A549 (cell line): ENCODE results near the gene FAM118A. TPM values are rescaled to one million over a fixed set of nuclear protein-coding genes. Genes with fewer than 3 reads are reported as not detected.

ENCODE experiments used
- ATAC-seq, 2 experiments: fragments of 200-7000 bp in 1 of 2; fragments of >200 bp in 1 of 2; cut with Nextera tagmentation in 1 of 2; cut with Tn5 transposase in 1 of 2; 3 replicates each; pipeline versions ENCODE4 v1.8.0 to v1.9.1; 2018 to 2020; ENCODE audit warnings: mild to moderate bottlenecking in 1 of 2, moderate library complexity in 1 of 2
- CTCF ChIA-PET: fragments of 300-600 bp; sonication (Branson Sonifier 250); formaldehyde crosslinking; extraction: SDS; loops from one replicate; lab custom pipeline; 2021; ENCODE audit warnings: antibody characterized with exemption, inconsistent platforms; lab: Yijun Ruan, JAX
- POLR2A ChIA-PET: fragments of 350-600 bp; formaldehyde crosslinking; extraction: SDS; loops from one replicate; lab custom pipeline; 2021; ENCODE audit warnings: antibody characterized with exemption, inconsistent platforms; lab: Yijun Ruan, JAX
- DNase-seq, 2 experiments: peaks; one replicate each; pipeline versions ENCODE4 v3.0.0 to v3.0.0-alpha.2; 2011 to 2016; ENCODE audit warnings: low read depth in 1 of 2, low spot score in 1 of 2
- FAIRE-seq: peaks from 2 replicates; lab custom pipeline; 2011; peaks lifted over from hg19 to GRCh38; lab: Jason Lieb, UNC
- H3K27ac ChIP-seq, 2 experiments: fragments of >200 bp; sonication (Bioruptor Twin); formaldehyde crosslinking; 3 replicates each; pipeline ENCODE4 v1.5.1; 2016 to 2017
- H3K4me1 ChIP-seq: fragments of >200 bp; sonication (Bioruptor Twin); formaldehyde crosslinking; 3 replicates; pipeline ENCODE4 v1.6.1; 2016
- H3K4me2 ChIP-seq: fragments of >200 bp; sonication (Bioruptor Twin); formaldehyde crosslinking; 3 replicates; pipeline ENCODE4 v1.6.1; 2016
- H3K4me3 ChIP-seq: fragments of >200 bp; sonication (Bioruptor Twin); formaldehyde crosslinking; 3 replicates; pipeline ENCODE4 v1.5.1; 2016
- H3K9me3 ChIP-seq: fragments of >200 bp; sonication (Bioruptor Twin); formaldehyde crosslinking; 3 replicates; pipeline ENCODE4 v1.6.1; 2016
- CBX2 ChIP-seq: fragments of 200-600 bp; sonication (generic); IDR thresholded peaks from 2 replicates; pipeline ENCODE4 v1.6.1; 2016; ENCODE audit warnings: low read depth, mild to moderate bottlenecking, borderline replicate concordance
- CEBPB ChIP-seq, 2 experiments: fragments of >200 bp in 1 of 2; sonication (Bioruptor Twin) in 1 of 2; formaldehyde crosslinking in 1 of 2; IDR thresholded peaks; 2 replicates each; pipeline ENCODE4 v1.6.1; 2012 to 2016
- CHD4 ChIP-seq: fragments of 200-600 bp; sonication (generic); IDR thresholded peaks from 2 replicates; pipeline ENCODE4 v1.6.1; 2016; ENCODE audit warnings: antibody characterized with exemption, mild to moderate bottlenecking, borderline replicate concordance
- E2F6 ChIP-seq: IDR thresholded peaks from 2 replicates; pipeline ENCODE4 v1.6.1; 2012; ENCODE audit warnings: low read depth, borderline replicate concordance
- EHF ChIP-seq: fragments of 250-450 bp; sonication (Bioruptor Pico); IDR thresholded peaks from 2 replicates; pipeline ENCODE4 v1.5.0; 2020; ENCODE audit warnings: mild to moderate bottlenecking
- EHMT2 ChIP-seq: fragments of 200-600 bp; sonication (generic); IDR thresholded peaks from 2 replicates; pipeline ENCODE4 v1.6.1; 2016; ENCODE audit warnings: antibody characterized with exemption, low read depth, mild to moderate bottlenecking, moderate library complexity
- ELK1 ChIP-seq: fragments of 150-350 bp; IDR thresholded peaks from 2 replicates; pipeline ENCODE4 v1.6.1; 2014; ENCODE audit warnings: low read depth, mild to moderate bottlenecking, low read length
- ESRRA ChIP-seq: fragments of 150-350 bp; IDR thresholded peaks from 2 replicates; pipeline ENCODE4 v1.6.1; 2014; ENCODE audit warnings: mild to moderate bottlenecking, low read length, borderline replicate concordance
- HES2 ChIP-seq: fragments of >200 bp; sonication (Bioruptor Twin); formaldehyde crosslinking; IDR thresholded peaks from 2 replicates; pipeline ENCODE4 v1.6.1; 2016
- HEYL ChIP-seq: fragments of 250-450 bp; sonication (Bioruptor Pico); IDR thresholded peaks from 2 replicates; pipeline ENCODE4 v1.8.0; 2021; ENCODE audit warnings: mild to moderate bottlenecking, moderate library complexity
- JUNB ChIP-seq: fragments of >200 bp; sonication (Bioruptor Twin); formaldehyde crosslinking; IDR thresholded peaks from 2 replicates; pipeline ENCODE4 v1.6.1; 2016
- KDM5A ChIP-seq: fragments of 200-600 bp; sonication (generic); IDR thresholded peaks from 2 replicates; pipeline ENCODE4 v1.6.1; 2016; ENCODE audit warnings: antibody characterized with exemption, mild to moderate bottlenecking
- MAFK ChIP-seq: fragments of 450-650 bp; IDR thresholded peaks from 2 replicates; pipeline ENCODE4 v1.6.1; 2014; ENCODE audit not compliant: partially characterized antibody
- MAZ ChIP-seq: fragments of 150-350 bp; IDR thresholded peaks from 2 replicates; pipeline ENCODE4 v1.6.1; 2014; ENCODE audit warnings: antibody characterized with exemption, low read depth, low read length, borderline replicate concordance
- MYC ChIP-seq: IDR thresholded peaks from 2 replicates; pipeline ENCODE4 v1.6.1; 2012; ENCODE audit warnings: mild to moderate bottlenecking, inconsistent platforms, low read length, improper control_type of control experiment, borderline replicate concordance
- RARB ChIP-seq: fragments of 250-450 bp; sonication (Bioruptor Pico); IDR thresholded peaks from 2 replicates; pipeline ENCODE4 v1.8.0; 2021; ENCODE audit warnings: mild to moderate bottlenecking, moderate library complexity
- RCOR1 ChIP-seq: fragments of 150-350 bp; IDR thresholded peaks from 2 replicates; pipeline ENCODE4 v1.6.1; 2014; ENCODE audit warnings: antibody characterized with exemption, low read length, low read depth
- RFX5 ChIP-seq: fragments of 450-650 bp; IDR thresholded peaks from 2 replicates; pipeline ENCODE4 v1.7.1; 2014; ENCODE audit warnings: antibody characterized with exemption, mild to moderate bottlenecking, moderate library complexity
- RNF2 ChIP-seq: fragments of 200-600 bp; sonication (generic); IDR thresholded peaks from 2 replicates; pipeline ENCODE4 v1.6.1; 2016; ENCODE audit warnings: low read depth, mild to moderate bottlenecking, antibody characterized with exemption, moderate library complexity, borderline replicate concordance
- SMC3 ChIP-seq: fragments of >200 bp; sonication (Bioruptor Twin); formaldehyde crosslinking; IDR thresholded peaks from 3 replicates; pipeline ENCODE4 v1.6.1; 2018; ENCODE audit warnings: inconsistent platforms
- USF2 ChIP-seq: fragments of 450-650 bp; IDR thresholded peaks from 2 replicates; pipeline ENCODE4 v1.6.1; 2014; ENCODE audit warnings: antibody characterized with exemption
- ZC3H11A ChIP-seq: fragments of 450-650 bp; IDR thresholded peaks from 2 replicates; pipeline ENCODE4 v1.6.1; 2014; ENCODE audit warnings: antibody characterized with exemption, mild to moderate bottlenecking
- WGBS: methylation state at CpG from one replicate; pipeline ENCODE4 v1.1.6; 2017; ENCODE audit errors: missing lambda C conversion rate; 5-methylcytosine and 5-hydroxymethylcytosine counted together
- polyA plus RNA-seq, 4 experiments: library from polyadenylated mRNA; depleted of rRNA in 3 of 4; stranded (reverse); fragments of >200 nt; fragmentation: RNase III in 1 of 4; extraction: RNeasy Plus Mini Kit Qiagen cat#74134 plus additional on column Dnase treatment in 1 of 4; gene quantifications; 2 replicates in 3 of 4; 3 replicates in 1 of 4; pipeline ENCODE4 v1.2.3, GENCODE V29; 2011 to 2017

The FAM118A gene
- polyA plus RNA-seq, 2 of the 4 experiments (the other 2 are of a cell fraction): 16.8 to 18.1 TPM

- no peak for ATAC-seq
- no peak overlapping the region for H3K4me2 ChIP-seq
- ChIA-PET POLR2A (no interaction called here), CTCF (no interaction called here)
- H3K27ac ChIP-seq: no peak overlapping the region
- DNase-seq: no peak
- TF ChIP-seq CHD4: no peak
- TF ChIP-seq RARB (CRISPR knock-in tag): no peak
- no peak for TF ChIP-seq SMC3
- TF ChIP-seq CBX2: no peak
- no peak for TF ChIP-seq KDM5A
- no peak for TF ChIP-seq ESRRA
- TF ChIP-seq CEBPB (IDR thresholded peaks at IDR 0.05): no peak
- no peak for TF ChIP-seq RCOR1
- TF ChIP-seq JUNB: no peak
- TF ChIP-seq ZC3H11A: no peak
- no peak for TF ChIP-seq E2F6
- no peak for FAIRE-seq
- no peak overlapping the region for H3K4me3 ChIP-seq
- 91% methylated on average over 9 of the region's 9 CpGs for WGBS
- no peaks in the 10 kb centered on the region; the same call in 2 of the 3 replicates for H3K4me1 ChIP-seq
- H3K9me3 ChIP-seq: no peaks in the 10 kb centered on the region
Measured at GRCh38 chr22:45320357-45320976, 10.7 kb downstream of the FAM118A start.

GRCh38 chr22:45321827-45322226 lies 12.1 kb downstream of the FAM118A start:
- ATAC-seq (no peak), FAIRE-seq (no peak), DNase-seq (no peak)
- H3K4me3 ChIP-seq: no peak overlapping the region
- POLR2A ChIA-PET: no interaction called here
- no peak overlapping the region for H3K4me2 ChIP-seq
- H3K4me1 ChIP-seq: no peaks in the 10 kb centered on the region; the same call in 2 of the 3 replicates
- no peak for TF ChIP-seq RFX5
- no peak for TF ChIP-seq EHF
- no peak for TF ChIP-seq MAFK
- no peak for TF ChIP-seq RCOR1
- TF ChIP-seq HES2: no peak
- TF ChIP-seq HEYL: no peak
- TF ChIP-seq SMC3: no peak
- no peak for TF ChIP-seq RNF2
- TF ChIP-seq USF2: no peak
- no peak for TF ChIP-seq RARB (CRISPR knock-in tag)
- no peak for TF ChIP-seq MAZ
- no peak for TF ChIP-seq MYC
- no peak for TF ChIP-seq ELK1
- no peak for TF ChIP-seq EHMT2
- no peak overlapping the region for H3K27ac ChIP-seq
- WGBS: 96% methylated on average over 12 of the region's 12 CpGs
- CTCF ChIA-PET: no interaction called here
- no peaks in the 10 kb centered on the region for H3K9me3 ChIP-seq
